NCI-H2227 (cell line): ENCODE results near the gene HSPB3.
"Not testable (repeated sequence)": the region's sequence is repeated elsewhere in the genome, so short reads cannot be mapped to it uniquely, and the experiment has no call there.

Experiments
- DNase-seq: peaks from one replicate; lab custom pipeline; 2025; ENCODE audit not compliant: unreplicated experiment; lab: John Stamatoyannopoulos, UW

The HSPB3 gene

DNA sequence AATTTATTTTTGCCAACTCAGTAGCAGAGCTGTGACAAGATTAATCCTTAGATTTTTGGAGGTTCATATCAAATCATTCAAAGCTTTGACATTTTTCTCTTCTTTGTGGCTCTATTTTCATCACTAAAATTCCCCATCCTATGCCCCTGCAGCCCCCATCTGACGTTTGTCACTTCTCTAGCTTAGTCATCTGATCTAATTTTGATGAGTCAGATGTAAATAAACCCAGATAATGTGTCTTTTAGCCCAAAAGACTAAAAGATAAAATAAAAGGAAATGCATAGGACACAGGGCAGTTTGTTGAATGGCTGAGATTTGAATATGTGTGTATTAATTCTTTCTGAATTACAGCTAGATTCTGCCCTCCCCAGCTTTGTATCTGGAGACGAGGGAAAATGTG, 897 bp upstream of the HSPB3 start:
- DNase-seq: no peak

DNA sequence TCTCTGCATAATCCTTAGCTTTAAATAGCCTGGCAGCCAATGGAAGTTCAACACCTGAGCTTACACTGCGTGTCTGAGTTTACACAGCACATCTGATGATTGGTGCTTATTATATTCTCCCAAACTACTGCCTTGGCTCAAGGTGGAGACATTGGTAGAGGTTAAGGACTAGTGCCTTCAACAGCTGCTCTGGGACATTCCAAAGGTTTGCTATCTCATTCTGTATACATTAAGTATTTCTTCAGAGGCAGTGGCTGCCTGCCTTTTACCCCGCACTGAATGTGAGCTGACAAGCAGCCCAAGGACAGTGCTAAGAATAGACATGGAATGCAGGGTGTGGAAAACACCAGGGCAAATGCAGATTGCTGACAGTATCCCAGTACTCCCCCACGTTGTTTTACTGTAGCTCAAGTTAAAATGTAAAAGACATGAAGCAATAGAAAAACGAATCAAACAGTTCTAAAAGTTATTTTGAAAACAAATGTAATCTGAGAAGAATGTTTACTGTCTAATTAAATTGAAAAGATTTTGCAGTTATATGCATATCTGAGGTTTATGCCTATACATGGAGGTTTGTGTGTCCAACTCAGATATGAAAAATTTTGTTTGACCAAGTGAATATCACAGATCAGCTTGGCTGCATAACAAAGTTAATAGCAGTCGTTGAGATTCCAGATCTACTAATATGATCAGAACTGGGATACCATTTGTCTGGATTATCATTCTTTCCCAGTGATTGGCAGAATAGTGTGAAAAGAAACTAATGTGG, 1.8 kb downstream of the HSPB3 start:
- DNase-seq: peak; percentile 5

DNA sequence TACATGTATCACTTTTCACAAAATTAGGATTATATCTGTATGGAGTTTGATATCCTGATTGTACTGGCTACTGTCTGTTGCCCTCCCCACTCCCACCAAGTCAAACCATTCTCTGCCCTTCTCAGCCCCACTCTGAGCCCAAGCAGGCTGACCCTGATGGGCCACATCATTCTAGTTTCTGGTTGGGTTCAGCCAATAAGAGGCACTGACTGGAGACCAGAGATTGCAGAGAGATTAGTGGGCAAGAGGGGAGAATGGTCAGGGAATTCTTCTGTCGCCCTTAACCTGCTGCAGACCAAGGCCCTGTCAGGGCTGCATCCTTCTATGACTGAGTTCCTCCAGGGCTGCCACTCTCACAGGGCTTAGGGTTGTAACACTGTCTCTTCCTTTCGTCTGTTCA, 2.7 kb downstream of the HSPB3 start:
- no peak for DNase-seq

DNA sequence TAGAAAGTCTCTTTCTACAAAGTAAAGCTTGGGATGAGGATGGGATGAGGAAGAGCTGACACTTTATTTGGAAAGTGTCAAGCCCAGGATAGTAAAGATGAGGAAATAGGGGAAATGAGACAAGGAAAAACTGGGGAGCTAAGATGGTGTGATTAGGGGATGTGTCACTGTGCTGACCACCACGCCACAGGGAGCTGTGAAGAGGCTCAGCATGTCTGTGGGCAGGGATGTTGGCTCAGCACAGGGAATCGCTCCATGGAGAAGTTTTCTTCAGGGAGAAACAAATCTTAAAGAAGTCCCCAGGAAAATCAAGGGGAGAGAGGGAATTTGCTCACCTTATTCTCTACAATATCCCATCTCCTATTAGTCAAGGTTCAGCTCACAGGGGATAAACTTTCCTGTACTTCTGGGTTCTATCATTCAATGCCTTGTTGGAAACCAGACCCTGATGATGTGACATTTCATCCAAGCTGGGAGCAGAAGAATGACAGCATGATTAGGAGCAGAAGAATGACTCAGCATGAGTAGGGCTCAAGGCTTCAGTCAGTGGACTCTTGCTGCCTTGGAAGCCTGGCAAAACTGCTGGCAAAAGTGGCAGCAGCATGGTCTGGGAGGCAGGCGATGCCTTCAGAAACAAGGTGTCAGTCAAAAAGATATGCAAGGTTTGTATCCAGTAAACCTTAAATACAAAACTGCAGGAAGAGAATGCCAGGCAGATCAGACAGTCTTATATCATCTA, 4.9 kb downstream of the HSPB3 start:
- no peak for DNase-seq

DNA sequence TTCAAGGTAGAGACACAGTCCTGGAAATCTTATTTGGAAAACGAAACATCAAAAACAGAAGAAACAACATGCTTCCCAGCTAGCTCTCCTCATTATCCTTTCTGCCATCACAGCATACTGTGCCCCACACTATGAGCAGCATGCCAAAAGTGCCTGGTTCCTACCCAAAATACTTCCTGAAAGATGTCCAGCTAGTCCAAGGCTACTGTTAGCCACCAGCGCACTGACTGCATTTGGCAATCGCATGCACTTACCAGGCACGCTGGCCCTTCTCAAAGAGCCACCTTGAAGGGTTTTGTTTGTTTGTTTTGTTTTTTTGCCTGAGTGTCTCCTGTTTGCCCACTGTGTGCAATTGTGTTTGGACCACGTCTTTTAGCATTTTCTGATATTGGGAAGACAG, 6.8 kb downstream of the HSPB3 start:
- DNase-seq: no peak

DNA sequence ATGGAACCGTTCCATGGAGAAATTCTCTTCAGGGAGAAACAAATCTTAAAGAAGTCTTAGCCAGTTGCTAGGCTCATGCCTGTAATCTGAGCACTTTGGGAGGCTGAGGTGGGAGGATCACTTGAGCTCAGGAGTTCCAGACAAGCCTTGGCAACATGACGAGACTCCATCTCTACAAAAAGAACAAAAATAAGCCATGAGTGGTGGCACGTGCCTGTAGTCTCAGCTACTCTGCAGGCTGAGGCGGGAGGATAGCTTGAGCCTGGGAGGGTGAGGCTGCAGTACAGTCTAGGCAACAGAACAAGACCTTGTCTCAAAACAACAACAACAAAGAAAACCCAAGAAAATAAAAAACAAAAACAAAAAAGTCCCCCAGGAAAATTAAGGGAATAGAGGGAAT, 8.2 kb downstream of the HSPB3 start:
- no peak for DNase-seq

DNA sequence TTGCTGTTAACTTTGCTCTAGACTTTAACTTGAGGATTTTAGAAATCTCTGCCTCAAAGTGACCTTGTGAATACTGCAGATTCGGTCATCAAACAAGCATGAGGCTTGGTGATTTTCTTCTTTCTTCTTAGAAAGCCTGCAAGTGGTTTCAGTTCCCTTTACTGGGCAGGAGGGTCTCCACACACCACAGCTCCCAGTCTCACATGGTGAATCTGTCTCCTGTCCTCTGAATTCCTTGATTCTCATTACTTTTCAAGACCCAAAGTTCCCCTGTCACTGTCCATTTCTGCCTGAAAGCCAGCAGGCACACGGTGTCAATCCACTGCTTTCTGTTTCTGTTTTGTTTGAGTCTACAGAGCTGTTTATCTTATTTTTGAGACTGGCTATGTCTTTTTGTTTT, 14.1 kb downstream of the HSPB3 start:
- no peak for DNase-seq

DNA sequence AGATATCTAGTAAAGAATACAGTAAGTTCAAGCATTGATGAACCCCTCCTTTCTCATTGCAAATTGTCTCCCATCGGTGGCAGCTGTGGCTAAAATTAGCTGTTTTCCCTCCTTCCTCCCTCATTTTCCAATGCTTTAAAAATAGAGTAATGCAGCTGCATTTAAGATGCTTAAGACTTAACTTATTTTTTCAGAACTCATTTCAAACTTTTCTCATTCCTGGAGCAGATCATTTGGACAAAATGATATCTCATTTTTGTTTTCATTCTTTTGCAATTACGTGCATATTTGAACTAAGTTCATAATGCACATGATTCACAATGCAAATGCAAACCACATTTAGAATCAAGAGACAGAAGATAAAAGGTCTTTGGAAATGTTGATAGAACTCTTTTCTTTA, 14.6 kb downstream of the HSPB3 start:
- no peak for DNase-seq

DNA sequence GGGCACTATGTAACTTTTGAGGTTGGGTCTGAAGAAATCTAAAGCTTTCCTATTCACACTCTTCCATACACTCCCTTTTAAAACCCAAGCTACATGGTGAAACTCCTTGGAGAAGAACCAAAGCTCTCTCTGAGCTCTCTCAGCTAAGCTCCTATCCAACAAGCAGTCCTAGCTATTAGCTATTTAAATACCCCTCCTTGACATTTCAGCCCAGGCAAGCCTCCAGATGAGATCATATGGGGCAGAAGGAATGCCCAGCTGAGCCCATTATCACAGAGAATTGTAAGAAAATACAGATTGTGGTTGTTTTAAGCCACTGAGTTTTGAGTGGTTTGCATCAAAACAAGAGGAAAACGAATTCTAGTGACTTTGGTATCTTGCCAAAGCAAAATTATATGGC, 15.2 kb downstream of the HSPB3 start:
- no peak for DNase-seq

DNA sequence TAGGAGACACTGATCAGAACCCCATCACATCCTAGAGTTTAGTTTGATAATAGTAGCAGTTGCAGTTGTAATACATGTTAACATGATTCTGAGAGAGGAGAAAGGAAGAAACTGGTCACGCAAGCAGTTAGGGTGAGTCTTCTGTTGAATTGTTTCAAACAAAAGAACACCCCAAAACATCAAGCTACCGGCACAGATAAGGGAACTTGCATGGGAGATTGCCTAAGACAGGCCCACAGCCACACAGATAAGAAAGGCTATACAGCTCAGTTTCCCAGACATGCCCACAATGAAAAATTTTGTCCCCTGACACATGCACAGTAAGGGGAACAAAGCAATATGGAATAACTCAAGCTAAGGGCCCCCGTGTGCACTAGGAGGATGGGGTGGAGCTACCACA, 15.9 kb downstream of the HSPB3 start:
- DNase-seq: no peak

DNA sequence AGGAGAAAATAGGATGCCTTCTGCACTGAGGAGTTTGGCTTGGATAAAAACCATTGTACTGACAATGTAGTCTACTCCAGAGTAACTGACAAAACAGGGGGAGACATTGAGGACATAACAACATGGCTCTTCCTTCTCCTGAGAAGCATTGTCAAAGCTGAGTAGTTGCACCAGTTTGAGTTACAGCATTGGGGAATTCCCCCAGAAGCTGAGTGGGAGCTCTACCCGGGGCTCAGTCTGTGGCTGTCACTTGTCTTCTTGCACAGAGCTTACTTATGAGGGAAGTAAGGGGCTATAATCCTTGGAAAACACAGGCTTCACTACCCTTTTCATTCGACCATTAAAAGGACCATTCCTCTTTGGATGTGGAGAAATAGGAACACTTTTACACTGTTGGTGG, 21.2 kb downstream of the HSPB3 start:
- DNase-seq: no peak

DNA sequence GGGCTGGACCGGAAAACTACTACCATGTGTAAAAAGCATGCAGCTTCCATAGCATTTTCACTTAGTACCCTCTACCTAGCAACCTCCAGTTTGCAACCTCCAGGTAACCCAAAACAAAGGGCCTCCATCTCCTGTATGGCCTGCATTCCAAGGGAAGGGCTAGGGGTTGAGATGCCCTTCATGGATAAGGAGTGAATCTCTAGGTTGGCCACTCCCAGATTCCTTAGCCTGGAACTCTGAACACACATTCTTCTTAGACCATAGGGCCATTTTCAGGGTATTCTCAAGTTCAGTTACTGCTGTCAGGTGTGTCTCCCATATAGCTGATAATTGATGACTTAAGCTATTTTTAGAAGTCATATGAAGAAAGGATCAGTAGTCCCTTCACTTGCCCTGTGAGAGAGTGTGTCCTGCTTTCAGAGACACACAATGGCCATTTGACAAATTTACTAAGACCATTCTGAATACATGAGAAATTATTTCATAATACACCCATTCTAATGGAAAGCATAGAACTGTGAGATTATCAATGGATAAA, 22.5 kb downstream of the HSPB3 start:
- no peak for DNase-seq

DNA sequence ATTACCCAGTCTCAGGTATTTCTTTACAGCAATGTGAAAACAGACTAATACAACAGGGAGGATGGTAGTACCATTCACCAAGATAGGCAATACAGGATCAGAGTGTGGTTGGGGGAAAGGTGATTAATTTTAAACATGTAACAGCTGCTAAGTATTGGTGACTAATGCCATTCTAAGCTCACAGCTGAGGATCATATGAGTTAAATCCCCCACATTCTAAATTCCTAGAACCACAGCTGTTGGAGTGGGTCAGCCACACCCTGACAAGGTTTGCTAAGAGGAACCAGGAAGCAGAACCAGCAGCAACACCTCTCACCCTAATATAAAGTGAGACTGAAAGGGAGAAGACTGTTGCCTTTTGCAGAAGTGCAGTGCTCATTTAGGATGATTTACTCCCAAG, 24.8 kb downstream of the HSPB3 start:
- DNase-seq: no peak

DNA sequence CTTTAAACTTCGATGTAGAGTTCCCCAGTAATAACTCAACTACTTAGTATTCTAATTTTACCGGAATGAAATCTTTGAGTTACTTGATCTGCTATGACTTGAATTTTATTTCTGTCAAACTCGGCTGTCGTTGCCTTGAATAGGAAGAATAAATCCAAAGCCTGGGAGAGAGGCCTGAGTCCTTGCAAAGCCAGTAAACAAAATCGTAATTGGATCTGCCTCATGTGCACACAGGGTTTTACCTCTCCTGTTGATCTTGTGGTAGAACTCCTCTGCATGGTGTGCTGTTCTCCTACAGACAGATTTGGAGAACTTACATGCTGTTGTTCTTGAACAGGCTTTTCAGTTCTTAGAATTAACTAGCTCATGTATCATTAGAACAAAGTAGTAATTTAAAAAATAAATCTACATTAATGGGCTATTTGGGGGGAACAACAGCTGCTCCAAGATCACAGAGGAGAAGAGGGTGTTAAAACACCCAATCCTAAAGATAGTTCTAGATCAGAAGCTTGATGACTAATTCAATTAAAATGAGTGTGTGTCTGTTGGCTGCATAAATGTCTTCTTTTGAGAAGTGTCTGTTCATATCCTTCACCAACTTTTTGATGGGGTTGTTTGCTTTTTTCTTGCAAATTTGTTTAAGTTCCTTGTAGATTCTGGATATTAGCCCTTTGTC, 28.9 kb downstream of the HSPB3 start:
- DNase-seq: no peak

DNA sequence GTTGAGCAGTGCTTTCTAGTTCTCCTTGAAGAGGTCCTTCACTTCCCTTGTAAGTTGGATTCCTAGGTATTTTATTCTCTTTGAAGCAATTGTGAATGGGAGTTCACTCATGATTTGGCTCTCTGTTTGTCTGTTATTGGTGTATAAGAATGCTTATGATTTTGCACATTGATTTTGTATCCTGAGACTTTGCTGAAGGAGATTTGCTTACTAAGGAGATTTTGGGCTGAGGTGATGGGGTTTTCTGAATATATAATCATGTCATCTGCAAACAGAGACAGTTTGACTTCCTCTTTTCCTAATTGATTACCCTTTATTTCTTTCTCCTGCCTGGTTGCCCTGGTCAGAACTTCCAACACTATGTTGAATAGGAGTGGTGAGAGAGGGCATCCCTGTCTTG, 30.2 kb downstream of the HSPB3 start:
- not testable (repeated sequence) for DNase-seq

DNA sequence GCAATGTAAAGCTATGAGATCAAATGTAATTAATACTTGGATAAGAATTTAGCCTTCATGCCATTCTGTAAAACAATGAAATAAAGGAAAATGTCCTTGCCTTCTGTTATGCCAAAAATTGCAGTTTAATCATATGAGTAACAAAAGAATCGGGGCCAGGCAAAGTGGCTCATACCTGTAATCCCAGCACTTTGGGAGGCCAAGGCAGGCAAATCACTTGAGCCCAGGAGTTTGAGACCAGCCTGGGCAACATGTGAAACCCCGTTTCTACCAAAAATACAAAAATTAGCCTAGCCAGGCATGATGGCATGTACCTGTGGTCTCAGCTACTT, 34.1 kb downstream of the HSPB3 start:
- not testable (repeated sequence) for DNase-seq

DNA sequence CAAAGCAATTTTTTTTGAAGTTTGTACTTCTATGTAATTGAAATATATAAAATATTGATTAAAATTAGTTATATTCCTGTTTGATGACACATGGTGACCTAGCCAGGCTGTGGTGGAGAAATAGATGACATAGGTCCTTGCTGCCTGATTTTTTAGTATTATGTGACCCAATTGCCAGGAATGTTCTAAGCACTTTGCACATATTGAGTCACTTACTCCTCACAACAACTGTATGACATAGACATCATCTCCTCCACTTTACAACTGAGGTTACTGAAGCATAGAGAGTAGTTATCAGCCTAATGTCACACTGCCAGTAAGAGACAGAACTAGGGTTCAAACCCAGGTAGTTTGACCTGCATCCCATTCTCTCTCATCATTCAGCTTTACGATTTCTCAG, 35.8 kb downstream of the HSPB3 start:
- DNase-seq: no peak

DNA sequence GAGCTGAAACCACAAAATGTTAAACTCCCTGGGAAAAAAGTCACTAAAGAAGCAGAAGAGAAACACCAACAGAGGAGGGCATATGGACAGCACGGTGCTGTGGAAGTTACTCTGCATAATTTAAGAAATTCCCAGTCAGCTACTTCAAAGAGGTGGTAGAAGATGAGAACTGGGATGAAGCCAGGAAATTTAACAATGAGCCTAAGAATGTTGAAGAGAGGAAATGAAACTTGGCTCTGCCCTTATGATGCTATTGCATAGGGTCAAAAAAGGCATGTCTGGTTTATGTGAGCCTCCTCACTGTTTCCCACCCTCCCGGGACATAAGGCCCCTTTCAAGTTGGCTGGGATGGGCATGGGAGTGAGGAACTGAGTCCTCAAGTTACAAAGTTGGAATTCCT, 36.7 kb downstream of the HSPB3 start:
- DNase-seq: no peak

DNA sequence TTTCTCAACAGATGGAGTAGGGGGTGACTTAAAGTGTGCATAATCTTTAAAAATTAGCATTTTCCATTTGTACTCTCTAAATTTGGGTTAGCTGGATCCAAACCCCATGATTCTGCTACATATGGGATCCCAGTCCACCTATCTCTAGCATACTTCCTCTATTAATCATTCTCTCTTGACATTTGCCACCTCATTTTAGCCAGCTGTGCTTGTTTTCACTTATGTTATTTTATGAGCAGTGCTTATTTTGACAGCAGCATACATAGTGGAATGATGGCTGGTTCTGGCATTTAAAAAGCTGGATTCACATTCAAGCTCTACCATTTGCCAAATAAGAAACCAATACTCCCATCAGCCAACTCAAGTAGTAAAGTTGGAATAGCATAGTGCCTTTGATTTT, 39.5 kb downstream of the HSPB3 start:
- no peak for DNase-seq
